GF-D8 (cell line): ENCODE data around the gene NEU1.
"Not testable (repeated sequence)": the region's sequence is repeated elsewhere in the genome, so short reads cannot be mapped to it uniquely, and the experiment has no call there.

Experiments
- DNase-seq: peaks from one replicate; lab custom pipeline; 2025; lab: John Stamatoyannopoulos, UW

Gene NEU1

GRCh38 chr6:31817929-31818511 lies 44.6 kb downstream of the NEU1 start:
- not testable (repeated sequence) for DNase-seq

- peak; percentile 50 for DNase-seq
Measured at GRCh38 chr6:31817133-31817928, 45.3 kb downstream of the NEU1 start.

GRCh38 chr6:31815025-31815838 lies 47.4 kb downstream of the NEU1 start, which contains the start of the genes HSPA1A and HSPA1L:
HSPA1A (plus strand) TSS chr6:31815543; CDS start chr6:31815757, 214 bp downstream.
HSPA1L (minus strand) TSS chr6:31815283; CDS start chr6:31811972, 3,311 bp downstream.
- peak; percentile 91 for DNase-seq

GRCh38 chr6:31814677-31815024 lies 48.0 kb downstream of the NEU1 start:
- peak; percentile 79 for DNase-seq

GRCh38 chr6:31813465-31813849 lies 49.2 kb downstream of the NEU1 start:
- DNase-seq = no peak

GRCh38 chr6:31811645-31812044 lies 51.0 kb downstream of the NEU1 start:
- no peak for DNase-seq

GRCh38 chr6:31808599-31808998 lies 54.0 kb downstream of the NEU1 start:
- DNase-seq = not testable (repeated sequence)
